T47D (cell line): ENCODE results near the gene VPS37B.
A peak's percentile ranks its signal among the peaks of the same experiment; 100 is the strongest.

Experiments
- DNase-seq, 2 experiments: peaks; one replicate each; pipeline versions ENCODE4 v3.0.0 to v3.0.0-alpha.2; 2011 to 2012; ENCODE audit warnings: low read depth in 1 of 2, low spot score in 1 of 2
- JUND ChIP-seq: IDR thresholded peaks from 2 replicates; pipeline ENCODE4 v1.6.1; 2012; ENCODE audit warnings: low read depth
- in situ Hi-C: cut with HindIII; loops from 2 replicates; pipeline ENCODE4 v1.10.0; 2016; ENCODE audit warnings: low sequenced_read_pairs, low pct_unique_long_range_greater_than_20kb

The VPS37B gene

GRCh38 chr12:122840580-122841513, 55.1 kb downstream of the VPS37B start:
- TF ChIP-seq JUND = no peak
- in situ Hi-C loops = no loop called here
- no peak for DNase-seq

GRCh38 chr12:122839907-122840554, 55.9 kb downstream of the VPS37B start:
- in situ Hi-C loops = no loop called here
- TF ChIP-seq JUND = no peak
- no peak for DNase-seq

- in situ Hi-C loops = no loop called here
- DNase-seq = no peak
- no peak for TF ChIP-seq JUND
Measured at GRCh38 chr12:122838841-122839240, 57.1 kb downstream of the VPS37B start.

- DNase-seq = peak in 1 of 2 experiments; percentile 22
- TF ChIP-seq JUND = no peak
- in situ Hi-C loops = no loop called here
Measured at GRCh38 chr12:122837306-122838265, 58.3 kb downstream of the VPS37B start.

- DNase-seq = peak; percentile 94 to 97
- in situ Hi-C loops = no loop called here
- TF ChIP-seq JUND = no peak
Measured at GRCh38 chr12:122836027-122836921, 59.6 kb downstream of the VPS37B start.

- in situ Hi-C loops = no loop called here
- TF ChIP-seq JUND = no peak
Measured at GRCh38 chr12:122835750-122836026, 60.2 kb downstream of the VPS37B start.

GRCh38 chr12:122834921-122835749, 60.8 kb downstream of the VPS37B start, which contains the start of gene HIP1R:
TSS of gene HIP1R (plus strand) at chr12:122835457. CDS start at chr12:122835551, 94 bp downstream.
- TF ChIP-seq JUND = no peak
- DNase-seq = peak; percentile 70 to 78
- in situ Hi-C loops = no loop called here

More at GRCh38 chr12:122835750-122836026, 60.2 kb downstream of the VPS37B start:
- peak in 1 of 2 experiments; percentile 70 for DNase-seq

- in situ Hi-C loops = no loop called here
- DNase-seq = peak in 1 of 2 experiments; percentile 68
Measured at GRCh38 chr12:122834104-122834920, 61.6 kb downstream of the VPS37B start.

GRCh38 chr12:122830517-122831214, 65.3 kb downstream of the VPS37B start:
- no peak for DNase-seq
- TF ChIP-seq JUND = no peak
- in situ Hi-C loops = no loop called here

More at GRCh38 chr12:122834104-122834920, 61.6 kb downstream of the VPS37B start:
- TF ChIP-seq JUND = no peak

GRCh38 chr12:122827258-122827657, 68.7 kb downstream of the VPS37B start:
- in situ Hi-C loops = no loop called here
- no peak for TF ChIP-seq JUND
- no peak for DNase-seq
